SK-N-SH (cell line): Measurements from ENCODE around the gene NCK1.

ENCODE experiments used
- CTCF ChIP-seq: fragments of 200-600 bp; sonication (generic); IDR thresholded peaks from 2 replicates; pipeline ENCODE4 v1.6.1; 2017; ENCODE audit warnings: antibody characterized with exemption, mild to moderate bottlenecking, moderate library complexity
- EP300 ChIP-seq, 2 experiments: IDR thresholded peaks; 2 replicates each; pipeline versions ENCODE4 v1.4.0 to v1.6.1; 2012; ENCODE audit warnings: borderline replicate concordance in 1 of 2, low read depth in 1 of 2, low read length in 1 of 2
- TEAD4 ChIP-seq: IDR thresholded peaks from 2 replicates; pipeline ENCODE4 v1.4.0; 2012; ENCODE audit warnings: mild to moderate bottlenecking, borderline replicate concordance; ENCODE audit not compliant: insufficient read depth
- YY1 ChIP-seq: IDR thresholded peaks from 2 replicates; pipeline ENCODE4 v1.4.0; 2012; ENCODE audit warnings: low read depth, mild to moderate bottlenecking

GRCh38 chr3:136882571-136882970 lies 20.6 kb downstream of the NCK1 start:
- TF ChIP-seq TEAD4 (no peak), EP300 (IDR thresholded peaks at IDR 0.05; ENCODE audit: borderline replicate concordance in 1 of 2, low read depth in 1 of 2, low read length in 1 of 2) (no peak), CTCF (no peak), YY1 (no peak)
